HPDE6-E6E7 (cell line): Measurements from ENCODE around the gene PRICKLE4.
"Not testable (repeated sequence)": the region's sequence is repeated elsewhere in the genome, so short reads cannot be mapped to it uniquely, and the experiment has no call there.

ENCODE experiments used
- DNase-seq: peaks from one replicate; pipeline ENCODE4 v3.0.0; 2011; ENCODE audit warnings: missing footprints; ENCODE audit errors: extremely low spot score

Gene PRICKLE4

GRCh38 chr6:41744236-41744787, 36.3 kb upstream of the PRICKLE4 start:
- DNase-seq: no peak

- no peak for DNase-seq
Observed at GRCh38 chr6:41746107-41746506, 34.5 kb upstream of the PRICKLE4 start.

GRCh38 chr6:41747256-41748101, 33.1 kb upstream of the PRICKLE4 start, which contains the start of gene PGC:
TSS of gene PGC (minus strand) at chr6:41747397. CDS start at chr6:41747334, 63 bp downstream.
- DNase-seq: no peak

- no peak for DNase-seq
Observed at GRCh38 chr6:41748102-41748477, 32.5 kb upstream of the PRICKLE4 start.

GRCh38 chr6:41748542-41748941, 32.0 kb upstream of the PRICKLE4 start:
- no peak for DNase-seq

- no peak for DNase-seq
Observed at GRCh38 chr6:41750374-41750773, 30.2 kb upstream of the PRICKLE4 start.

- no peak for DNase-seq
Observed at GRCh38 chr6:41755895-41756294, 24.7 kb upstream of the PRICKLE4 start.

GRCh38 chr6:41756354-41756753, 24.2 kb upstream of the PRICKLE4 start:
- no peak for DNase-seq

- DNase-seq: no peak
Observed at GRCh38 chr6:41757271-41757670, 23.3 kb upstream of the PRICKLE4 start.

GRCh38 chr6:41757931-41758640, 22.5 kb upstream of the PRICKLE4 start:
- DNase-seq: no peak

GRCh38 chr6:41758641-41759035, 21.9 kb upstream of the PRICKLE4 start:
- no peak for DNase-seq

GRCh38 chr6:41759106-41759904, 21.3 kb upstream of the PRICKLE4 start:
- no peak for DNase-seq

GRCh38 chr6:41759905-41760579, 20.5 kb upstream of the PRICKLE4 start:
- DNase-seq: no peak

GRCh38 chr6:41763470-41763869, 17.1 kb upstream of the PRICKLE4 start:
- no peak for DNase-seq

GRCh38 chr6:41766043-41766664, 14.4 kb upstream of the PRICKLE4 start:
- DNase-seq: not testable (repeated sequence)

GRCh38 chr6:41767112-41767833, 13.3 kb upstream of the PRICKLE4 start:
- DNase-seq: peak; percentile 85

GRCh38 chr6:41768545-41769308, 11.9 kb upstream of the PRICKLE4 start:
- no peak for DNase-seq

- no peak for DNase-seq
Observed at GRCh38 chr6:41769376-41769775, 11.2 kb upstream of the PRICKLE4 start.

- no peak for DNase-seq
Observed at GRCh38 chr6:41770381-41771057, 10.1 kb upstream of the PRICKLE4 start.
